ENCODE data around the gene MEF2A.

GRCh38 chr15:99763827-99764226, 198.0 kb downstream of the MEF2A start:
- no peak for TF ChIP-seq CTCF (IDR thresholded peaks at IDR 0.05)
- no peak for TF ChIP-seq POLR2A (IDR thresholded peaks at IDR 0.05)

All from lower leg skin (tissue), 3 donors.